Heart left ventricle (tissue), 13 donors: Measurements from ENCODE around the gene PROK2.

Experiments used
- CTCF ChIP-seq, 12 donors: fragments of 200-600 bp; sonication (generic) in 4 of 12; IDR thresholded peaks; one replicate each; pipeline versions ENCODE4 v1.5.0 to v1.8.0; 2018 to 2022; ENCODE audit warnings: antibody characterized with exemption in 12 of 12, mild to moderate bottlenecking in 5 of 12
- POLR2A ChIP-seq, 2 donors: fragments of 450-650 bp; IDR thresholded peaks; one replicate each; pipeline ENCODE4 v1.6.1; 2017; ENCODE audit warnings: antibody characterized with exemption in 2 of 2, mild to moderate bottlenecking in 2 of 2, moderate library complexity in 2 of 2
- donor health status: ischemic (EF 13 %, LVEDD 7.1; RV severe dilation, severe dysfunction).
- donor health status: DM: no; HTN: yes; CAD: no.
- donor health status: DM: no; HTN: no; CAD: no.
- donor health status: ischemic (EF 25% LVEDD 6.9; RV normal size, moderate dysfunction).
- donor health status: ischemic (EF 25% LVEDD 5.7; RV mildly dilated, moderate dysfunction).
- donor health status: ischemic (EF 35%, LVEDD 5.7; RV mildly dilated, moderate dysfunction).
- donor health status: nonischemic (EF 11% LVEDD 7.7; RV severe dilation, severe dysfunction).
- donor health status: DM: yes; HTN: yes; CAD: no.
- donor health status: PGD.
- donor health status: ischemic (EF 29% LVEDD 5.4; RV normal size, mild dysfunction).
- donor health status: nonischemic (EF 23%, LVEDD 6.1; RV moderate dilation, normal function).

- TF ChIP-seq CTCF (IDR thresholded peaks at IDR 0.05) (no peak), POLR2A (IDR thresholded peaks at IDR 0.05) (no peak)
These were observed 6.7 kb upstream of the PROK2 start for GRCh38 chr3:71791634-71792033.
